ENCODE results near the gene SLC11A2.

DNA sequence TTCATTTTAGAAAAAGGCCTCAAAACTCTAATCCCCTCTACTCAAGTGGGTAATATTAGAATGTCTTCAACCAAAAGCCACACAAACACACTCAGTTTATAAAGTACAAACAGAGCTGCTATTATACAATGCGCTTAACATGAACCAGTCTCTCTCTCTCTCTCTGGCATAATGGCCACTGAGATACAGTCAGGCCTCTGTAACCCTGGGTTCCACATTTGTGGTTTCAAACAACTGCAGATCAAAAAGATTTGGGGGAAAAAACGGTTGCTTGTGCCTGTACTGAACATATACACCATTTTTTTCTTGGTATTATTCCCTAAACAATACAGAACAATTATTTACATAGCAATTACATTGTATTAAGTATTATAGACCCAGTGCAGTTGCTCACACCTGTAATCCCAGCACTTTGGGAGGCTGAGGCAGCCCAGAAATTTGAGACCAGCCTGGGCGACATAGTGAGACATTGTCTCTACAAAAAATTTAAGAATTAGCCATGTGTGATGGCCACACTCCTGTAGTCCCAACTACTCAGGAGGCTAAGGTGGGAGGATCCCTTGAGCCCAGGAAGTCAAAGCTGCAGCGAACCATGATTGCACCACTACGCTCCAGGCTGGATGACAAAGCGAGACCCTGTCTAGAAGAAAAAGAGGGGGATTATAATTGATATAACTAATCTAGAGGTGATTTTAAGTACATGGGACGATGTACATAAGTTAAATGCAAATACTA is 5.6 kb downstream of the SLC11A2 start:
- no peak for TF ChIP-seq TAF1 (IDR thresholded peaks at IDR 0.05; ENCODE audit: borderline replicate concordance, insufficient read depth, low read length)
- no peak for TF ChIP-seq POLR2AphosphoS5 (IDR thresholded peaks at IDR 0.05; ENCODE audit: low read depth, low read length)
- TF ChIP-seq, protein P1, sequence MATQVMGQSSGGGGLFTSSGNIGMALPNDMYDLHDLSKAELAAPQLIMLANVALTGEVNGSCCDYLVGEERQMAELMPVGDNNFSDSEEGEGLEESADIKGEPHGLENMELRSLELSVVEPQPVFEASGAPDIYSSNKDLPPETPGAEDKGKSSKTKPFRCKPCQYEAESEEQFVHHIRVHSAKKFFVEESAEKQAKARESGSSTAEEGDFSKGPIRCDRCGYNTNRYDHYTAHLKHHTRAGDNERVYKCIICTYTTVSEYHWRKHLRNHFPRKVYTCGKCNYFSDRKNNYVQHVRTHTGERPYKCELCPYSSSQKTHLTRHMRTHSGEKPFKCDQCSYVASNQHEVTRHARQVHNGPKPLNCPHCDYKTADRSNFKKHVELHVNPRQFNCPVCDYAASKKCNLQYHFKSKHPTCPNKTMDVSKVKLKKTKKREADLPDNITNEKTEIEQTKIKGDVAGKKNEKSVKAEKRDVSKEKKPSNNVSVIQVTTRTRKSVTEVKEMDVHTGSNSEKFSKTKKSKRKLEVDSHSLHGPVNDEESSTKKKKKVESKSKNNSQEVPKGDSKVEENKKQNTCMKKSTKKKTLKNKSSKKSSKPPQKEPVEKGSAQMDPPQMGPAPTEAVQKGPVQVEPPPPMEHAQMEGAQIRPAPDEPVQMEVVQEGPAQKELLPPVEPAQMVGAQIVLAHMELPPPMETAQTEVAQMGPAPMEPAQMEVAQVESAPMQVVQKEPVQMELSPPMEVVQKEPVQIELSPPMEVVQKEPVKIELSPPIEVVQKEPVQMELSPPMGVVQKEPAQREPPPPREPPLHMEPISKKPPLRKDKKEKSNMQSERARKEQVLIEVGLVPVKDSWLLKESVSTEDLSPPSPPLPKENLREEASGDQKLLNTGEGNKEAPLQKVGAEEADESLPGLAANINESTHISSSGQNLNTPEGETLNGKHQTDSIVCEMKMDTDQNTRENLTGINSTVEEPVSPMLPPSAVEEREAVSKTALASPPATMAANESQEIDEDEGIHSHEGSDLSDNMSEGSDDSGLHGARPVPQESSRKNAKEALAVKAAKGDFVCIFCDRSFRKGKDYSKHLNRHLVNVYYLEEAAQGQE (IDR thresholded peaks at IDR 0.05; ENCODE audit: insufficient read depth in 1 of 2, low read depth in 2 of 2, low read length in 2 of 2), result no peak
